ENCODE measurements around the gene MBOAT2. TPM values are rescaled to one million over a fixed set of nuclear protein-coding genes. Genes with fewer than 3 reads are reported as not detected.

The MBOAT2 gene
- total RNA-seq, 2 donors from 2014 or later: 5.2 to 5.8 TPM

- no peak for DNase-seq (ENCODE audit: low spot score)
- Histone ChIP-seq H3K36me3 (no peaks in the 10 kb centered on the region), H3K27ac (no peak overlapping the region), H3K4me3 (no peak overlapping the region), H3K4me1 (no peaks in the 10 kb centered on the region), H3K9me3 (no peaks in the 10 kb centered on the region), H3K27me3 (no peaks in the 10 kb centered on the region)
- TF ChIP-seq CTCF (IDR thresholded peaks at IDR 0.05): no peak
Observed at GRCh38 chr2:8987410-8987809, 16.1 kb downstream of the MBOAT2 start.

- no peaks in the 10 kb centered on the region for H3K36me3 ChIP-seq
- no peak for DNase-seq (ENCODE audit: low spot score)
- no peaks in the 10 kb centered on the region for H3K27me3 ChIP-seq
- H3K27ac ChIP-seq: no peak overlapping the region
- H3K4me1 ChIP-seq: no peaks in the 10 kb centered on the region
- no peaks in the 10 kb centered on the region for H3K9me3 ChIP-seq
- no peak for TF ChIP-seq CTCF (IDR thresholded peaks at IDR 0.05)
- no peak overlapping the region for H3K4me3 ChIP-seq
Observed at GRCh38 chr2:8986327-8986976, 17.0 kb downstream of the MBOAT2 start.

GRCh38 chr2:8985561-8986326 is 17.7 kb downstream of the MBOAT2 start:
- Histone ChIP-seq H3K27ac (no peak overlapping the region), H3K9me3 (no peaks in the 10 kb centered on the region), H3K4me1 (no peaks in the 10 kb centered on the region), H3K36me3 (no peaks in the 10 kb centered on the region), H3K27me3 (no peaks in the 10 kb centered on the region), H3K4me3 (no peak overlapping the region)
- TF ChIP-seq CTCF (IDR thresholded peaks at IDR 0.05): no peak
- no peak for DNase-seq (ENCODE audit: low spot score)

- Histone ChIP-seq H3K4me1 (no peaks in the 10 kb centered on the region), H3K36me3 (no peaks in the 10 kb centered on the region), H3K27me3 (no peaks in the 10 kb centered on the region), H3K27ac (no peak overlapping the region), H3K4me3 (no peak overlapping the region), H3K9me3 (no peaks in the 10 kb centered on the region)
- no peak for TF ChIP-seq CTCF (IDR thresholded peaks at IDR 0.05)
- DNase-seq (ENCODE audit: low spot score): no peak
Observed at GRCh38 chr2:8984855-8985254, 18.6 kb downstream of the MBOAT2 start.

- H3K27me3 ChIP-seq: no peaks in the 10 kb centered on the region
- no peak overlapping the region for H3K27ac ChIP-seq
- H3K4me3 ChIP-seq: no peak overlapping the region
- DNase-seq (ENCODE audit: low spot score): no peak
- H3K9me3 ChIP-seq: no peaks in the 10 kb centered on the region
- no peak for TF ChIP-seq CTCF (IDR thresholded peaks at IDR 0.05)
- H3K36me3 ChIP-seq: no peaks in the 10 kb centered on the region
- H3K4me1 ChIP-seq: no peaks in the 10 kb centered on the region
Observed at GRCh38 chr2:8984157-8984556, 19.3 kb downstream of the MBOAT2 start.

All from right atrium auricular region (tissue), 2 donors.